Stimulated activated CD8-positive, alpha-beta memory T cell treated with anti-CD3 and anti-CD28 coated beads, Interleukin-2, amount 100 ng/mL, for 1 hour (primary cell): ENCODE measurements around the gene NCKAP5.

Source experiments
- DNase-seq, 2 donors: peaks; one replicate each; pipeline ENCODE4 v3.0.0-alpha.2; 2020; ENCODE audit warnings: low read depth in 2 of 2

NCKAP5 gene

GRCh38 chr2:133568172-133568571, at the start of gene NCKAP5:
Gene NCKAP5, minus strand, starts transcription at chr2:133568463. Its CDS starts 50,937 bp downstream, at chr2:133517526.
- DNase-seq: no peak

- no peak for DNase-seq
Observed at GRCh38 chr2:133609664-133610063, 41.4 kb upstream of the NCKAP5 start.

GRCh38 chr2:133608291-133608690, 40.0 kb upstream of the NCKAP5 start:
- DNase-seq: no peak

GRCh38 chr2:133607679-133608078, 39.4 kb upstream of the NCKAP5 start:
- no peak for DNase-seq

GRCh38 chr2:133606616-133607015, 38.4 kb upstream of the NCKAP5 start:
- DNase-seq: no peak

GRCh38 chr2:133605766-133606137, 37.5 kb upstream of the NCKAP5 start:
- DNase-seq: no peak

GRCh38 chr2:133605011-133605765, 36.9 kb upstream of the NCKAP5 start:
- DNase-seq: no peak

- no peak for DNase-seq
Observed at GRCh38 chr2:133603109-133603508, 34.8 kb upstream of the NCKAP5 start.

- no peak for DNase-seq
Observed at GRCh38 chr2:133602538-133602937, 34.3 kb upstream of the NCKAP5 start.

- no peak for DNase-seq
Observed at GRCh38 chr2:133600266-133600928, 32.1 kb upstream of the NCKAP5 start.

GRCh38 chr2:133599811-133600210, 31.5 kb upstream of the NCKAP5 start:
- no peak for DNase-seq

- DNase-seq: no peak
Observed at GRCh38 chr2:133599211-133599803, 31.0 kb upstream of the NCKAP5 start.

- DNase-seq: no peak
Observed at GRCh38 chr2:133598769-133599168, 30.5 kb upstream of the NCKAP5 start.

GRCh38 chr2:133596701-133597393, 28.6 kb upstream of the NCKAP5 start:
- no peak for DNase-seq

- DNase-seq: no peak
Observed at GRCh38 chr2:133591164-133591563, 22.9 kb upstream of the NCKAP5 start.

- DNase-seq: no peak
Observed at GRCh38 chr2:133589456-133589855, 21.2 kb upstream of the NCKAP5 start.

GRCh38 chr2:133588144-133588543, 19.9 kb upstream of the NCKAP5 start:
- DNase-seq: no peak

- DNase-seq: no peak
Observed at GRCh38 chr2:133586978-133587377, 18.7 kb upstream of the NCKAP5 start.

- no peak for DNase-seq
Observed at GRCh38 chr2:133581010-133581760, 12.9 kb upstream of the NCKAP5 start.

- DNase-seq: no peak
Observed at GRCh38 chr2:133579274-133579673, 11.0 kb upstream of the NCKAP5 start.

GRCh38 chr2:133576714-133577113, 8.5 kb upstream of the NCKAP5 start:
- DNase-seq: no peak

GRCh38 chr2:133574620-133575019, 6.4 kb upstream of the NCKAP5 start:
- no peak for DNase-seq
